Mammary epithelial cell (primary cell): ENCODE data around the gene RNF220.

Experiments used
- CTCF ChIP-seq, 2 donors: IDR thresholded peaks in 1 of 2; conservative IDR thresholded peaks in 1 of 2; 2 replicates each; pipeline ENCODE4 v1.5.1; 2011 to 2012; ENCODE audit warnings: inconsistent platforms in 2 of 2, low read length in 2 of 2, mild to moderate bottlenecking in 2 of 2, control low read depth in 1 of 2, low read depth in 1 of 2; ENCODE audit not compliant: insufficient read depth in 1 of 2; ENCODE audit errors: extremely low read depth in 1 of 2
- EZH2 ChIP-seq: IDR thresholded peaks from 2 replicates; pipeline ENCODE4 v1.6.1; 2012; ENCODE audit warnings: low read length, inconsistent platforms, borderline replicate concordance

- TF ChIP-seq CTCF (conservative IDR thresholded peaks at IDR 0.05 in 1 of 2, IDR thresholded peaks at IDR 0.05 in 1 of 2; ENCODE audit: extremely low read depth in 1 of 2, insufficient read depth in 1 of 2, low read depth in 1 of 2, low read length in 2 of 2) (no peak), EZH2 (no peak)
Observed at GRCh38 chr1:44588551-44589210, 183.6 kb downstream of the RNF220 start.
